HEK293 (cell line): ENCODE results near the gene WLS.

Experiments used
- CTCF ChIA-PET: fragments of 350-600 bp; formaldehyde crosslinking; extraction: SDS; loops from one replicate; lab custom pipeline; 2021; ENCODE audit warnings: antibody characterized with exemption; lab: Yijun Ruan, JAX
- POLR2A ChIA-PET: fragments of 300-600 bp; formaldehyde crosslinking; extraction: SDS; loops from one replicate; lab custom pipeline; 2020; ENCODE audit warnings: antibody characterized with exemption, inconsistent platforms; lab: Yijun Ruan, JAX
- H3K27ac ChIP-seq: fragments of 200-500 bp; sonication (Bioruptor generic); 2 replicates; pipeline ENCODE4 v1.5.1; 2014; ENCODE audit warnings: low read depth, low read length, control low read depth, inconsistent platforms; ENCODE audit errors: extremely low read depth
- H3K36me3 ChIP-seq, 2 experiments: fragments of 200-500 bp in 1 of 2; sonication (Bioruptor generic) in 1 of 2; 1 replicate in 1 of 2; 2 replicates in 1 of 2; pipeline ENCODE4 v1.5.1; 2014 to 2017; ENCODE audit warnings: inconsistent platforms in 2 of 2, low read length in 2 of 2; ENCODE audit not compliant: control insufficient read depth in 2 of 2, insufficient read depth in 1 of 2
- H3K4me1 ChIP-seq: fragments of 200-500 bp; sonication (Bioruptor generic); 2 replicates; pipeline ENCODE4 v1.5.1; 2014; ENCODE audit warnings: mild to moderate bottlenecking, low read length, inconsistent platforms; ENCODE audit not compliant: control insufficient read depth, insufficient read depth
- H3K4me3 ChIP-seq: 2 replicates; pipeline ENCODE4 v1.5.1; 2011; ENCODE audit warnings: low read depth, mild to moderate bottlenecking, control low read depth, low read length, moderate library complexity
- H3K9me3 ChIP-seq: fragments of 200-500 bp; sonication (Bioruptor generic); 2 replicates; pipeline ENCODE4 v1.5.1; 2014; ENCODE audit warnings: low read depth, low read length, inconsistent platforms; ENCODE audit not compliant: control insufficient read depth, insufficient read depth
- HOXA7 ChIP-seq: sonication (generic); formaldehyde crosslinking; IDR thresholded peaks from 2 replicates; pipeline ENCODE4 v1.8.1; 2022; ENCODE audit warnings: missing genetic modification reagents, borderline replicate concordance
- MEIS1 ChIP-seq: sonication (generic); formaldehyde crosslinking; IDR thresholded peaks from 2 replicates; pipeline ENCODE4 v1.8.1; 2022; ENCODE audit warnings: missing genetic modification reagents, mild to moderate bottlenecking, borderline replicate concordance
- SP3 ChIP-seq: fragments of 450-650 bp; formaldehyde crosslinking; IDR thresholded peaks from 2 replicates; pipeline ENCODE4 v1.5.1; 2016; ENCODE audit warnings: missing biosample characterization, missing genetic modification characterization
- WT1 ChIP-seq: fragments of 450-650 bp; formaldehyde crosslinking; IDR thresholded peaks from 2 replicates; pipeline ENCODE4 v1.5.1; 2016; ENCODE audit warnings: missing biosample characterization, missing genetic modification characterization
- ZNF2 ChIP-seq: fragments of 450-650 bp; formaldehyde crosslinking; IDR thresholded peaks from 2 replicates; pipeline ENCODE4 v1.5.1; 2016; ENCODE audit warnings: missing biosample characterization, missing genetic modification characterization
- ZNF214 ChIP-seq: fragments of 450-650 bp; formaldehyde crosslinking; IDR thresholded peaks from 2 replicates; pipeline ENCODE4 v1.5.1; 2017; ENCODE audit warnings: missing biosample characterization, mild to moderate bottlenecking, missing genetic modification characterization, borderline replicate concordance
- ZNF223 ChIP-seq: fragments of 450-650 bp; formaldehyde crosslinking; IDR thresholded peaks from 2 replicates; pipeline ENCODE4 v1.5.1; 2016; ENCODE audit warnings: missing biosample characterization, missing genetic modification characterization
- ZNF248 ChIP-seq: fragments of 450-650 bp; formaldehyde crosslinking; IDR thresholded peaks from 2 replicates; pipeline ENCODE4 v1.5.1; 2017; ENCODE audit warnings: missing biosample characterization, missing genetic modification characterization
- ZNF292 ChIP-seq: fragments of 450-650 bp; formaldehyde crosslinking; IDR thresholded peaks from 2 replicates; pipeline ENCODE4 v1.5.1; 2016; ENCODE audit warnings: low read depth, missing biosample characterization, missing genetic modification characterization, borderline replicate concordance
- ZNF350 ChIP-seq: fragments of 450-650 bp; formaldehyde crosslinking; IDR thresholded peaks from 2 replicates; pipeline ENCODE4 v1.5.0; 2017; ENCODE audit warnings: missing biosample characterization, mild to moderate bottlenecking, missing genetic modification characterization
- ZNF37A ChIP-seq: fragments of 450-650 bp; IDR thresholded peaks from 2 replicates; pipeline ENCODE4 v1.5.1; 2018; ENCODE audit warnings: missing biosample characterization, missing genetic modification characterization
- ZNF530 ChIP-seq: fragments of 450-650 bp; formaldehyde crosslinking; IDR thresholded peaks from 2 replicates; pipeline ENCODE4 v1.5.1; 2016; ENCODE audit warnings: low read depth, missing biosample characterization, missing genetic modification characterization
- ZNF555 ChIP-seq: fragments of 450-650 bp; formaldehyde crosslinking; conservative IDR thresholded peaks from 2 replicates; pipeline ENCODE4 v1.5.1; 2017; ENCODE audit warnings: missing biosample characterization, mild to moderate bottlenecking, missing genetic modification characterization, inconsistent platforms
- ZNF560 ChIP-seq: fragments of 450-650 bp; formaldehyde crosslinking; IDR thresholded peaks from 2 replicates; pipeline ENCODE4 v1.5.1; 2017; ENCODE audit warnings: missing biosample characterization, missing genetic modification characterization, borderline replicate concordance
- ZNF585B ChIP-seq: fragments of 450-650 bp; formaldehyde crosslinking; IDR thresholded peaks from 2 replicates; pipeline ENCODE4 v1.5.1; 2016; ENCODE audit warnings: missing biosample characterization, missing genetic modification characterization
- TF ChIP-seq, protein P1 (sequence below): fragments of 450-650 bp; formaldehyde crosslinking; IDR thresholded peaks from 2 replicates; pipeline ENCODE4 v1.5.1; 2016; ENCODE audit warnings: missing biosample characterization, missing genetic modification characterization, borderline replicate concordance
- TF ChIP-seq, protein P2 (sequence below): fragments of 450-650 bp; formaldehyde crosslinking; IDR thresholded peaks from 2 replicates; pipeline ENCODE4 v1.5.1; 2017; ENCODE audit warnings: missing biosample characterization, missing genetic modification characterization
- TF ChIP-seq, protein P3 (sequence below): fragments of 450-650 bp; formaldehyde crosslinking; IDR thresholded peaks from 2 replicates; pipeline ENCODE4 v1.5.1; 2017; ENCODE audit warnings: missing biosample characterization, missing genetic modification characterization
- TF ChIP-seq, protein P4 (sequence below): fragments of 450-650 bp; formaldehyde crosslinking; IDR thresholded peaks from 2 replicates; pipeline ENCODE4 v1.5.1; 2016; ENCODE audit warnings: missing biosample characterization, missing genetic modification characterization
- TF ChIP-seq, protein P5 (sequence below): fragments of 450-650 bp; formaldehyde crosslinking; IDR thresholded peaks from 2 replicates; pipeline ENCODE4 v1.5.1; 2016; ENCODE audit warnings: missing biosample characterization, missing genetic modification characterization

WLS gene

DNA sequence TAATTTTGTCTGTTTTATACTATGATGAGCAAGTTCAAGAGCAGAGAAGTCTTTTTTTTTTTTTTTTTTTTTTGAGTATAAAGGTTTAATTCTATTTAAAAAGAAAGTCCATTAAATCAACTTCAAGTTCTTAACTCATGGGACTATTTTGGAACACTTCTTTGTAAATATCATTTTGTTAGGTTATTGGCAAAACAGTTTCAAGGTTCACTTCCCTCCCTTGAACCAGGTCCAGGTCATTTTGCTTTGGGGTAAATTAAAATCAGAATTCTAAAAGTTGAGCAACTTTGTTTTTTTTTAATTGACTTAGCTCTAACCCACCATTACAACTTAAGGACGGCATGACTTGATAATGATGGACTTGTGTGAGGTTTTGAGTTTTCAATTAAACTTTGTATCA, 72.3 kb downstream of the WLS start:
- POLR2A ChIA-PET = no interaction called here
- H3K9me3 ChIP-seq = no peaks in the 10 kb centered on the region
- H3K4me3 ChIP-seq = no peak overlapping the region
- CTCF ChIA-PET = no interaction called here
- no peaks in the 10 kb centered on the region for H3K4me1 ChIP-seq
- TF ChIP-seq ZNF530 (tag by site-specific recombination) (no peak), ZNF560 (no peak), MEIS1 (CRISPR knock-in tag) (no peak), SP3 (tag by site-specific recombination) (no peak), ZNF555 (tag by site-specific recombination) (no peak), ZNF292 (no peak)
- TF ChIP-seq, protein P1, sequence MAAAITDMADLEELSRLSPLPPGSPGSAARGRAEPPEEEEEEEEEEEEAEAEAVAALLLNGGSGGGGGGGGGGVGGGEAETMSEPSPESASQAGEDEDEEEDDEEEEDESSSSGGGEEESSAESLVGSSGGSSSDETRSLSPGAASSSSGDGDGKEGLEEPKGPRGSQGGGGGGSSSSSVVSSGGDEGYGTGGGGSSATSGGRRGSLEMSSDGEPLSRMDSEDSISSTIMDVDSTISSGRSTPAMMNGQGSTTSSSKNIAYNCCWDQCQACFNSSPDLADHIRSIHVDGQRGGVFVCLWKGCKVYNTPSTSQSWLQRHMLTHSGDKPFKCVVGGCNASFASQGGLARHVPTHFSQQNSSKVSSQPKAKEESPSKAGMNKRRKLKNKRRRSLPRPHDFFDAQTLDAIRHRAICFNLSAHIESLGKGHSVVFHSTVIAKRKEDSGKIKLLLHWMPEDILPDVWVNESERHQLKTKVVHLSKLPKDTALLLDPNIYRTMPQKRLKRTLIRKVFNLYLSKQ = no peak
- TF ChIP-seq, protein P2, sequence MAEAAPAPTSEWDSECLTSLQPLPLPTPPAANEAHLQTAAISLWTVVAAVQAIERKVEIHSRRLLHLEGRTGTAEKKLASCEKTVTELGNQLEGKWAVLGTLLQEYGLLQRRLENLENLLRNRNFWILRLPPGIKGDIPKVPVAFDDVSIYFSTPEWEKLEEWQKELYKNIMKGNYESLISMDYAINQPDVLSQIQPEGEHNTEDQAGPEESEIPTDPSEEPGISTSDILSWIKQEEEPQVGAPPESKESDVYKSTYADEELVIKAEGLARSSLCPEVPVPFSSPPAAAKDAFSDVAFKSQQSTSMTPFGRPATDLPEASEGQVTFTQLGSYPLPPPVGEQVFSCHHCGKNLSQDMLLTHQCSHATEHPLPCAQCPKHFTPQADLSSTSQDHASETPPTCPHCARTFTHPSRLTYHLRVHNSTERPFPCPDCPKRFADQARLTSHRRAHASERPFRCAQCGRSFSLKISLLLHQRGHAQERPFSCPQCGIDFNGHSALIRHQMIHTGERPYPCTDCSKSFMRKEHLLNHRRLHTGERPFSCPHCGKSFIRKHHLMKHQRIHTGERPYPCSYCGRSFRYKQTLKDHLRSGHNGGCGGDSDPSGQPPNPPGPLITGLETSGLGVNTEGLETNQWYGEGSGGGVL (tag by site-specific recombination) = no peak
- no peak overlapping the region for H3K27ac ChIP-seq
- H3K36me3 ChIP-seq = peaks cover 5 to 65% of the 10 kb centered on the region in 2 experiments; a peak in 2 of 3 replicates

DNA sequence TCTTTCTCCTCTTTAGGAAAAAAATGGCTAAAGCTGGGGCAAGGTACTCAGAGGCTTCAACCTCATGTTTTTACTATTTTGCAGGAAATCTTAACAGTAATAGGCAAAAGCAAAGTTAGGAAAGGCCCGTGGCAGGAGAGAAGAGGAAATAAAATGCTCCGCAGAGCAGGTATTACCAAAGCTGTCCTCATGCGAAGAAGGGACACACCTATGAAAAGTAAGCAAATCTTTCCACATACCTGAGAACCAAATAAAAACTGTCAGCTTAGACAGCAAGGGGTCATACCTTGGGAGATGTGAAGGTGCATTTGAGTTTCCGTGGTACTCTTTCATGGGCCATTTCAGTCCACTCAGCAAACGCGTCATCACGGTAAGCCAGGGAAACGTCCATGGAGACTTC, 73.5 kb downstream of the WLS start:
- CTCF ChIA-PET = interaction anchor here (0.6 kb wide), 2 partner anchors 166 to 191 kb away, joined by 3 to 4 read pairs; no protein-coding TSS in a partner anchor
- Histone ChIP-seq H3K27ac (no peak overlapping the region), H3K4me3 (no peak overlapping the region), H3K36me3 (peaks cover 5 to 71% of the 10 kb centered on the region in 2 experiments; a peak in 2 of 3 replicates), H3K4me1 (no peaks in the 10 kb centered on the region), H3K9me3 (no peaks in the 10 kb centered on the region)
- TF ChIP-seq, protein P3, sequence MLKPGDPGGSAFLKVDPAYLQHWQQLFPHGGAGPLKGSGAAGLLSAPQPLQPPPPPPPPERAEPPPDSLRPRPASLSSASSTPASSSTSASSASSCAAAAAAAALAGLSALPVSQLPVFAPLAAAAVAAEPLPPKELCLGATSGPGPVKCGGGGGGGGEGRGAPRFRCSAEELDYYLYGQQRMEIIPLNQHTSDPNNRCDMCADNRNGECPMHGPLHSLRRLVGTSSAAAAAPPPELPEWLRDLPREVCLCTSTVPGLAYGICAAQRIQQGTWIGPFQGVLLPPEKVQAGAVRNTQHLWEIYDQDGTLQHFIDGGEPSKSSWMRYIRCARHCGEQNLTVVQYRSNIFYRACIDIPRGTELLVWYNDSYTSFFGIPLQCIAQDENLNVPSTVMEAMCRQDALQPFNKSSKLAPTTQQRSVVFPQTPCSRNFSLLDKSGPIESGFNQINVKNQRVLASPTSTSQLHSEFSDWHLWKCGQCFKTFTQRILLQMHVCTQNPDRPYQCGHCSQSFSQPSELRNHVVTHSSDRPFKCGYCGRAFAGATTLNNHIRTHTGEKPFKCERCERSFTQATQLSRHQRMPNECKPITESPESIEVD (tag by site-specific recombination) = no peak
- TF ChIP-seq ZNF223 (tag by site-specific recombination) = no peak
- no peak for TF ChIP-seq HOXA7 (CRISPR knock-in tag)
- no peak for TF ChIP-seq ZNF2 (tag by site-specific recombination)
- POLR2A ChIA-PET = no interaction called here

DNA sequence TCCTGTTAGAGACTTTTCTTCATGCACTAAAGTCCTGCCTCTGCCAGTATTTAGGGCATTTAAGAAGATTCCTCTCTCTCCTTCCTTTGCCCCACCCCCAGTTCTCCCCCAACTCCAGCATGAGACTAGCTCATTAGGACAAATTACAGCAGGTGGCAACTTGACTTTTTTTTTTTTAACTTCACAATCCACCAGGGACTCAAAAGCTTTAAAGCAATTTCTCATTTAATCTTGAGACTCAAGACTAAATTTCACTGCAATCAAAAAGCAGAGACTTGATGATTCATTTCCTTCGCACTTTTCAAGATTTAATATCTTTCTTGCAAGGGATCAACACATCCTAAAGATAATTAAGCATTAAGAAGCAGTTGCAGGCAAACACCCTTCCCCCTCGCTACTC, 74.9 kb downstream of the WLS start:
- ChIA-PET CTCF (interaction anchor here (0.6 to 2.4 kb wide), 2 partner anchors 13 to 37 kb away, joined by 3 to 7 read pairs; no protein-coding TSS in a partner anchor), POLR2A (no interaction called here)
- H3K4me3 ChIP-seq = no peak overlapping the region
- H3K9me3 ChIP-seq = no peaks in the 10 kb centered on the region
- no peak overlapping the region for H3K27ac ChIP-seq
- H3K4me1 ChIP-seq = no peaks in the 10 kb centered on the region
- peaks cover 9 to 76% of the 10 kb centered on the region in 2 experiments for H3K36me3 ChIP-seq
- TF ChIP-seq ZNF350 (no peak), ZNF37A (tag by site-specific recombination) (no peak), ZNF214 (tag by site-specific recombination) (no peak), ZNF248 (no peak), WT1 (tag by site-specific recombination) (no peak), ZNF585B (tag by site-specific recombination) (no peak)
- TF ChIP-seq, protein P2 (tag by site-specific recombination) = no peak
- TF ChIP-seq, protein P4, sequence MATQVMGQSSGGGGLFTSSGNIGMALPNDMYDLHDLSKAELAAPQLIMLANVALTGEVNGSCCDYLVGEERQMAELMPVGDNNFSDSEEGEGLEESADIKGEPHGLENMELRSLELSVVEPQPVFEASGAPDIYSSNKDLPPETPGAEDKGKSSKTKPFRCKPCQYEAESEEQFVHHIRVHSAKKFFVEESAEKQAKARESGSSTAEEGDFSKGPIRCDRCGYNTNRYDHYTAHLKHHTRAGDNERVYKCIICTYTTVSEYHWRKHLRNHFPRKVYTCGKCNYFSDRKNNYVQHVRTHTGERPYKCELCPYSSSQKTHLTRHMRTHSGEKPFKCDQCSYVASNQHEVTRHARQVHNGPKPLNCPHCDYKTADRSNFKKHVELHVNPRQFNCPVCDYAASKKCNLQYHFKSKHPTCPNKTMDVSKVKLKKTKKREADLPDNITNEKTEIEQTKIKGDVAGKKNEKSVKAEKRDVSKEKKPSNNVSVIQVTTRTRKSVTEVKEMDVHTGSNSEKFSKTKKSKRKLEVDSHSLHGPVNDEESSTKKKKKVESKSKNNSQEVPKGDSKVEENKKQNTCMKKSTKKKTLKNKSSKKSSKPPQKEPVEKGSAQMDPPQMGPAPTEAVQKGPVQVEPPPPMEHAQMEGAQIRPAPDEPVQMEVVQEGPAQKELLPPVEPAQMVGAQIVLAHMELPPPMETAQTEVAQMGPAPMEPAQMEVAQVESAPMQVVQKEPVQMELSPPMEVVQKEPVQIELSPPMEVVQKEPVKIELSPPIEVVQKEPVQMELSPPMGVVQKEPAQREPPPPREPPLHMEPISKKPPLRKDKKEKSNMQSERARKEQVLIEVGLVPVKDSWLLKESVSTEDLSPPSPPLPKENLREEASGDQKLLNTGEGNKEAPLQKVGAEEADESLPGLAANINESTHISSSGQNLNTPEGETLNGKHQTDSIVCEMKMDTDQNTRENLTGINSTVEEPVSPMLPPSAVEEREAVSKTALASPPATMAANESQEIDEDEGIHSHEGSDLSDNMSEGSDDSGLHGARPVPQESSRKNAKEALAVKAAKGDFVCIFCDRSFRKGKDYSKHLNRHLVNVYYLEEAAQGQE (tag by site-specific recombination) = no peak
- TF ChIP-seq, protein P5, sequence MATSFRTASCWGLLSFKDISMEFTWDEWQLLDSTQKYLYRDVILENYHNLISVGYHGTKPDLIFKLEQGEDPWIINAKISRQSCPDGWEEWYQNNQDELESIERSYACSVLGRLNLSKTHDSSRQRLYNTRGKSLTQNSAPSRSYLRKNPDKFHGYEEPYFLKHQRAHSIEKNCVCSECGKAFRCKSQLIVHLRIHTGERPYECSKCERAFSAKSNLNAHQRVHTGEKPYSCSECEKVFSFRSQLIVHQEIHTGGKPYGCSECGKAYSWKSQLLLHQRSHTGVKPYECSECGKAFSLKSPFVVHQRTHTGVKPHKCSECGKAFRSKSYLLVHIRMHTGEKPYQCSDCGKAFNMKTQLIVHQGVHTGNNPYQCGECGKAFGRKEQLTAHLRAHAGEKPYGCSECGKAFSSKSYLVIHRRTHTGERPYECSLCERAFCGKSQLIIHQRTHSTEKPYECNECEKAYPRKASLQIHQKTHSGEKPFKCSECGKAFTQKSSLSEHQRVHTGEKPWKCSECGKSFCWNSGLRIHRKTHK (tag by site-specific recombination) = no peak
